ENCODE results near the gene MVB12A.

- TF ChIP-seq EZH2phosphoT487 (IDR thresholded peaks at IDR 0.05; ENCODE audit: insufficient read depth, low read depth) (no peak), EZH2 (IDR thresholded peaks at IDR 0.05; ENCODE audit: insufficient read depth, poor library complexity, severe bottlenecking) (no peak)
These were observed 5.8 kb upstream of the MVB12A start for GRCh38 chr19:17414097-17414496.

Measured in GM23248 (cell line).